Stimulated activated CD8-positive, alpha-beta memory T cell treated with anti-CD3 and anti-CD28 coated beads, Interleukin-4, amount 100 ng/mL, for 48 hours (primary cell): ENCODE measurements around the gene RGPD4.

Experiments
- DNase-seq: peaks from one replicate; pipeline ENCODE4 v3.0.0-alpha.2; 2020

Gene RGPD4

DNA sequence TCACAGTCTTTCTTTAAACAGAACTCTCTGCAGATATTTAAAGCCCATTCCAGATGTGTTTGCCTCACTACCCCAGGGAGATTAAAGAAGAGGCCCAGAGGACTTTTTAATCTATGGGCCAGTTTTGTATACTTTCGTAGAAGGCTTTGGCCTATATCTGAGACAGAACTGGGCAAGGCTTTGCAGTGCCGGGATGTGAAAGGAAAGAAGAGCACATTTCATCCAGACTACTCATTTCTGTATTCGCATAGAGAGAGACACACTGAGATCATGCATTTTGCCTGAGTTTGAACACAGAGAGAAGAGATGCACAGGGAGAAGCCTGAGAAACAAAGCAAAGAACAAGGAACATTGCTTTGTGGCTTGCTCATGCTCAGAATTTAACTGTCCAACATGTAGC lies 104.7 kb downstream of the RGPD4 start:
- no peak for DNase-seq

DNA sequence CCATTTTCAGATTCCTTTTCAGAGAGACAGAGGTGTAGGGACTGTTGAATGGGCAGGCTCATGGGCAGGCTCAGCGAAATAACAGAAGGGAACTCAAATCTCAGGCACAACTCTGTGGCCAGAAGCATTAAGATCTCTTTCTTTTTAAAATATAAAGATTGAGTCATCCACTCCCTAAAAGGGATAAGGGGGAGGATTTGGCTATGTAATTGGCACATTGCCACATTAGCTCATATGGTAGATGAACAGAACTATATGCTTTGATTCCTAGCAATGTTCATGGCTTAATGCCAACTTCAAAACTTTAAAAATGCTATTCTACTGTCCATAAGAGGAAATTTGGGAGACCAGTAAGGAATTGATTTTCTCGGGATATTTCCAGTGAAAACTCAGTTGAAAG lies 105.8 kb downstream of the RGPD4 start:
- no peak for DNase-seq

DNA sequence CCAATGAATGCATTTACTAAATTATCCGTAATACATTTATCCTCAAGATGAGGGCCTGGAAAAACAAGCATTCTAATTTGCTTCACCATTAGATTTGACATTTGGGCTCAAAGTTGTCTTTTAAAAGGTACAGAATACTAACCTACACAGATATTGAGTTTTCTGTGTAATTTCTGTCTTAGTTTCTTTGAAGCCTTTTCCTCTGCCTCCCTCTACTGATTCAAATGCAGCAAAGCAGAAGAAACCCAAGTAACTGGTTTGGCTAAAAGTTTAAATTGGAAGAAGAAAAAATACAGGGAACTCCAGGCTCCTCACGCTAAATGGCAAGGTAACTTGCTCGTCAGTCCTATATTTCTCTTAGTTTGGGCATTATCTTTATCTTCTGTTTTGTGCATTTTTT lies 106.3 kb downstream of the RGPD4 start:
- DNase-seq: no peak

DNA sequence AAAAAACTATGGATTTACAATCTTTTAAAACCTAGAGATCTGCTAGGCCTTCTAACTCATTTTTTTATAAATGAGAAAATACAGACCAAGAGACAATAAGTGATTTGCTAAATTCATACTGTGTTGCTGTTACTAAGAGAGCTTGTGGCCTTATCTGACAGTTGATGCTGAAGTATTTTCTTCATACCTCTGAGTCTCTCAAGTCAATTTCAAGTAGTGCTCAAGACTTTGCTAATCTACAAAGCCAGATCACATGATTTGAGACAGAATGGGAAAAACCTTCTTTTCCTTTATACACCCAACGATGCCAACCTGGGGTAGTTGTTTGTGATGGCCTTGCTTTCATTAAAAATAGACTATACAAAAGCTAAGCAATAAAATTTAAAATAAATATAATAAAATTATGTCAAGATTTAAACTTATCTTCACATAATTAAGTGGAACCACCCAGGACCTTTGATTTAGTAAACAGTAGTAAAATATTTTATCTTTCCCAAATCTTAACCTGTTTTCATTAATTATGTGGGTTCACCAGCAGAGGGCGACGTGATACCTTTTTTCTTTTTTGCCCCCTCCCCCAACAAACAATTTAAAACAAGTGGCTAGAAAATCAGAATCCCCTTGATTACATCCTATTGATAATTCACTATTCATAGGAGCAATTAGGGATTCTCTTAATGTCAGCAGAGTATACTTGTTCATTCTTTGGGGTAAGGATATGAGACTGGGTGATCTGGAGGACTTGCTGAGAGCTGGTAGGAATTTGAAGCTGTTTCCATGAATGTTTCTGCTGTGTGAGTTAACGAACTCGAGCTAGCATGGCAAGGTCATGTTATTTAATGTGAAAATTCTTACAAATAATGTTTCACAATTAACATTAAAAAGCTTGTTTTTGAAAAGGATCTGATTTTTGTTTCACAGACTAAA lies 110.0 kb downstream of the RGPD4 start:
- peak; percentile 29 for DNase-seq
